HCEC 1CT (cell line): ENCODE data around the gene RPH3AL.
"Not testable (repeated sequence)": the region's sequence is repeated elsewhere in the genome, so short reads cannot be mapped to it uniquely, and the experiment has no call there.

ENCODE experiments used
- DNase-seq: peaks from one replicate; pipeline ENCODE4 v3.0.0-alpha.2; 2017

The RPH3AL gene

GRCh38 chr17:215563-216478 is 136.8 kb downstream of the RPH3AL start:
- not testable (repeated sequence) for DNase-seq

GRCh38 chr17:214881-215331 is 137.7 kb downstream of the RPH3AL start:
- DNase-seq = no peak

DNA sequence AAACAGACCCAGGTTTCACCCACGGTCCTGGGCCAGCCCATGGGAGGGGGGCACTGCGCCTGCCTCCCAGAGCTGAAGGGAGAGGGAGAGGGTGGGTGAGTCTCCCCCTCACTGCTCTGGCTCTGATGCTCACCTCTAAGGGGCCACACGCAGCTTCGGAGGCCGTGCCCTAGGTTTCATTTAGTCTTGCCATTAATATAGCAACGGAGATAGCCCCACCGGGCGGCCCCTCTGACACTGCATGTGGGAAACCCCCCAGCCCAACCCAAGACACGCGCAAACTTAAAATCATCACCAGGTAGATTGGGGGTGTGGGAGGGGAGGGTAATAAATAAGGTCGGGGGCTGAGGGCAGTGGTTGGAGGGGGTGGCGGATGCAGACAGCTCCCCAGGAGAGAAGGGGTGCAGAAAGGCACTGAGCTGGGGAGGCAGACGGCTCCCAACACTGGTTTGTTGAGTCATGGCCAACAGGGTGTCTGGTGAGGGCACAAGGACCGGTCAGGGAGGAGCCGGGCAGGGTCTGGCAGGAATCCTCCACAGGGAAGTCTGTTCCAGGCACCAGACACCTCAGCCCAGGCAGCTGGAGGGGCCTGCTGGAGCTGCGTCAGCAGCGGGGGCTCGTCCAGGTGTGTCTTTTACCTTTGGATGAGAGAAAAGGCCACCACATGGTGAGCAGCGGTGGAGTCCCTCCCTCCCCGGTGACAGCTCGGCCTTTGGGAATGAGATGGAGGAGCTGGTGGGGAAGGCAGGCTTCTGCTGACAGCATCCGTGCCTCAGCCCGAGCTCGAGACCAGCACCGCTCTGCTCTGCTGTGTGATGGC is 139.1 kb downstream of the RPH3AL start:
- no peak for DNase-seq

DNA sequence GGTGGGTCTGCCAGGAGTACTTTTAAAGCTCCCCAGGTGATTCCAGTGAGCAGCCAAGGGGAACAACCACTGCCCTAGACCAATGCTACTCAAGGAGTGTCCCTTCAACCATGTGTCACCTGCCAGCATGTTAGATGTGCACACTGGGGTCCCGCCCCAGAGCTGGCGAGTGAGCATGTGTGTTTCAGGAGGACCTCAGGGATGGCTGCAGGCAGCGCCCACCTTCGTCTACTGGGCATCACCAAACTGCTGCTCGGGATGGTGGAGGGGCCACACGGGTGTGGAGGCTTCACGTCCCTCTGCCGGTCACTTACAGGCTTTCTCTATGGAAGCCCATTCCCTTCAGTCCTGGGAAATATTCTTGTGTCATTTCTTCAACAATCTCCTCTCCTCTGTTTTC is 142.2 kb downstream of the RPH3AL start:
- no peak for DNase-seq

- DNase-seq = no peak
Observed at GRCh38 chr17:208429-208828, 144.2 kb downstream of the RPH3AL start.

DNA sequence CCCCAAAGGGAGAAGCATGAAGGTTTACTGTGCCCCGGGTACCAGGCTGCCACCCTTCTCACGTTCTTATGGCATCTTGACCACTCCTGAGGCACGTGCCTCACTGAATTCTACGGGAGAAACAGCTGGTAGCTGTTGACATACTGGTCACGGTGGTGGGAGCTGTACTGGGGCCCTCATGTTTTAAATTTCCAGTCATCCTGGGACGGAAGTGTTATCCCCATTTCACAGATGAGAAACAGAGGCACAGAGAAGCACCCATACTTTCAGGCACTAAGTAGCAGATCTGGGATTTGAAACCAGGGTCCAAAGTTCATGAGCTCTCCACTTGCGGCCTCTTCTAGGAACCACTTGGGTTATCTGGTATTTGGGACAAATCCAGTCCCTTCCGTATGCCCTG is 144.8 kb downstream of the RPH3AL start:
- DNase-seq = no peak

DNA sequence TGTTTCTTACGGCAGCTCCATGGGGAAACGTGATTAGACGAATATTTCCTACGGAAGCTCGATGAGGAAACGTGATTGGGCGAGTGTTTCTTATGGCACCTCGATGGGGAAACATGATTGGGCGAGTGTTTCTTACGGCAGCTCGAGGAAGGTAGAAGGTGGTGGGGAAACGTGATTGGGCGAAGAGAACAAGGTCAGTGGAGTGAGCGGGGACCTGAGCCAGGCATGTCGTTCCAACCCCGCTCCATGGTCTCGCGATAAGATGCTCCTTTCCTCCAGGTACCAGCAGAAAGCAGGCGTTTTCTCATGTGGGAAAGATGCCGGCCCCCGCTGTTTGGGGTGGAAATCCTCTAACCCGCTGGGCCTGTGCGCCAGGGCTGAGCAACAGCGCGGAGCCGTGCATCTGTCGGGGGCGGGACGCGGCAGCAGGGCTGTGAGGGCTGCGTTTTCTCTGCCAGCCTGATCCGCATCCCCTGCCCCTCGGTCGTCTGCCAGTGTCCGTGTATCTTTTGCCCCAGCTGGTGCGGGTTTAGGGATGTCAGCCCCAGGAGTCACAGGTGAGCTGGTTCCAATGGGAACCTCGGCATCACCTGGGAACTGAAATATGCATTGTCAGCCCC is 145.6 kb downstream of the RPH3AL start:
- no peak for DNase-seq

DNA sequence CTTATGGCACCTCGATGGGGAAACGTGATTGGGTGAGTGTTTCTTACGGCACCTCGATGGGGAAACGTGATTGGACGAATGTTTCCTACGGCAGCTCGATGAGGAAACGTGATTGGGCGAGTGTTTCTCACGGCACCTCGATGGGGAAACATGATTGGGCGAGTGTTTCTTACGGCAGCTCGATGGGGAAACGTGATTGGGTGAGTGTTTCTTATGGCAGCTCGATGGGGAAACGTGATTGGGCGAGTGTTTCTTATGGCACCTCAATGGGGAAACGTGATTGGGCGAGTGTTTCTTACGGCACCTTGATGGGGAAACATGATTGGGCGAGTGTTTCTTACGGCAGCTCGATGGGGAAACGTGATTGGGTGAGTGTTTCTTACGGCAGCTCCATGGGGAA is 146.1 kb downstream of the RPH3AL start:
- not testable (repeated sequence) for DNase-seq

GRCh38 chr17:205817-206216 is 146.8 kb downstream of the RPH3AL start:
- no peak for DNase-seq

- no peak for DNase-seq
Observed at GRCh38 chr17:205148-205669, 147.4 kb downstream of the RPH3AL start.

DNA sequence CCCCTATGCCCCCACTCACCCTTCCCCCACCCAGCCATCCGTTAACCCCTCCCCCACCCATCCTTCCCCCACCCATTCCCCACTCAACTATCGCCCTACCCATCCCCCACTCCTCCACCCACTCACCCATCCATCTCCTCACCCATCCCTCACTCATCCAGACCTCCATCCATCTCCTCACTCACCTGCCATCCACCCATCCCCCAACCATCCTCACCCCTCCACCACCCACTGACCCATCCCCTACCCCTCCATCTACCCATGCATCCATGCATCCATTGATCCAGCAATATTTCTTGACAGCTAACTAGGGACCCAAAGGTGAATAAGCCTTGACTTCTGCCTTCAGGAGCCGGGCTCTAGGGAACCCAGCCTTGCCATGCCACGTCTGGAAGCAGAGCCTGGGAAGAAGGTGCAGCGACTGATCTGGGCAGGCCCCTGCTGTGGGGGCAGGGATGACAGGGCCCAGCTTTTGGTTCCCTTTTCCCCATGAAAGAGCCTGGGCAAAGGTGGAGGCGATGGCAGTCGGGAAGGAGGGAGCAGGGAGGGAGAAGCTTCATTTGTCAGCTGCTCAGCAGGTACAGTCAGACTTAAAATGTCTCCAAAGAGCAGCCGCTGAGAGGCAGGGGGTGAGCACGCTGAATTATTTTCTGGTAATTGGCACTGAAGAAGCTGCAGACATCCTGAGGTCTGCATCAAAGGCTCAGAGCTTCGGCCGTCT is 148.0 kb downstream of the RPH3AL start:
- DNase-seq = no peak

GRCh38 chr17:202501-202951 is 150.1 kb downstream of the RPH3AL start:
- no peak for DNase-seq

GRCh38 chr17:201736-202135 is 150.9 kb downstream of the RPH3AL start:
- not testable (repeated sequence) for DNase-seq

DNA sequence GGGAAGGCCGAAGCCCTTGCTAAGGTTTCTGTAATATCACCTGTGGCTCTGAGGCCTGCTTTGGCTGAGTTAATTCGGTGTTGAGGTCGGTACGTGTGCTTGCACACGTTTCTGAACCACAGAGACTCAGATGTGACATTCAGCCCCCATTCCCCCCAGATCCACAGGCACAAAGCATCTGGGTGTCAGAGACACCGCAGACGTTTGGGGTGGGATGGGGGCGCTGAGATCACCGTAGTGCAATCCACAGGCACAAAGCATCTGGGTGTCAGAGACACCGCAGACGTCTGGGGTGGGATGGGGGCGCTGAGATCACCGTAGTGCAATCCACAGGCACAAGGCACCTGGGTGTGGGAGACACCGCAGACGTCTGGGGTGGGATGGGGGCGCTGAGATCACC is 151.3 kb downstream of the RPH3AL start:
- DNase-seq = not testable (repeated sequence)

DNA sequence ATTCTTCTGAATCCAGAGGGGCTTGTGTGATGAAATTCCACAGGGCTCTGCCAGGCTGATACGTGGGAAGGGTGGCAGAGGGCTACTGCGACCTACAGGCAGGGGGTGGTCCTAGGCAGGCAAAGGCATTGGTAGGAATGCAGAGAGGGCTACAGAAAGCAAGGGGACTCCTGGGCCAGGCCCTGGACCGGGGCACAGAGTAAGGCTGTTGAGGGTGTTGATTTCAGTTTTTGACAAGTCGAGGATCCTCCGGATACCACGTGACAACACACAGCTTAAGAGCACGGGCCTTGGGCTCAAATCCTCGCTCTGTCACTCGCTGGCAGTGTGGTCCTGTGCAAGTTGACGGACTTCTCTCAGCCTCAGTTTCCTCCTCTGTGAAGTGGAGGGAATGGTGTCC is 152.0 kb downstream of the RPH3AL start:
- no peak for DNase-seq

DNA sequence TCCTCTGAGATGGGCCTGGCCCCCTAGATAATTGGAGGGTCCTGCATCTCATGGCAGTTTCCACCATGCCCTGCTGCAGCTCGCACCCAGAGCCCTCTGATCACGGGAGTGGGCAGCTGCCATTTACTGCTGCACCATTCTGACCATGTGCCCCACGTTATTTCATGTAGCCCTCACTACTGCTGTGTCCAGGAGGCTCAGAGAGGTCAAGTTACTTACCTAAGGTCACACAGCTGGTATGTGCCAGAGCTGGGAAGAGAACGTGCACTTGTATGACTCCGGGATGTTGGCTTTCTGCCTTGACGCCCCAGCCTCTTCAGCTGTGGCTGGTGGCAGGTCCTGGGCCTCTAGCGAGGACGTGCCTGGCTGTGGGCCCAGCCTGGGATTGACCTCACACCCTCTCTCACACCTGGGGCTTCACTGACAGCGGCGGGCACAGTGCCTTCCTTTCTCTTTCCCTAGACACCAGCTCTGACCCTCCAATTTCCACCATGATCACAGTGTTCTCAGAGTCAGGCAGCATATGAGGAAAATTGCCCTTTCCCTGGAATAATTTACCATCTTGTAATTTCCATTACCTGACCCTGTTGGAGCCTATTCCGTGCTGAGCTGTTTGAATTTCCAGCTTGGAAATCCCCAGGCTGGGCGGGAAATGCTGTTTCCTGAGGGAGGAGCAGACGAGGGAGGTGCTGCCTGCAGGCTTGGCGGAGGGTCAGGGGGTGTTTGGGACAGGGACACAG is 152.6 kb downstream of the RPH3AL start:
- DNase-seq = no peak

DNA sequence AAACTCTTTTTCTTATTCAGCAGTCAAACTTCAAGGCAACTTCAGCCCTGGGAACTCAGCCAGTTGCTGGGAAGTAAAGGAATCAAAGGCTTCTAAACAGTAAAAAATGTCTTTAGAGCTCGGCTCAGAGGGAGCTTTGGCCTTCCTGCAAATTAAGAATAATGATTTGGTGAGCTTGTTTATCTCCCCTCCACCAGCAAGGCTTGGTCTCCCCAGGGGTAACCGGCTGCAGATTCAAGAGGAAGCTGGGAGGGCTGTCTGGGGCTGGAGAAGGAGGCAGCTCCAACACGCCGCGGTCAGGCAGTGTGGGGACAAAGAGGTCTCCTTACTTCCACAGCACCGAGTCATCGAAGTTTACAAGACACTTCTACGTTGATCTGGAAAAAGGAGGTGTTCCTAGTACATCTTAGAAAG is 153.4 kb downstream of the RPH3AL start:
- DNase-seq = no peak

DNA sequence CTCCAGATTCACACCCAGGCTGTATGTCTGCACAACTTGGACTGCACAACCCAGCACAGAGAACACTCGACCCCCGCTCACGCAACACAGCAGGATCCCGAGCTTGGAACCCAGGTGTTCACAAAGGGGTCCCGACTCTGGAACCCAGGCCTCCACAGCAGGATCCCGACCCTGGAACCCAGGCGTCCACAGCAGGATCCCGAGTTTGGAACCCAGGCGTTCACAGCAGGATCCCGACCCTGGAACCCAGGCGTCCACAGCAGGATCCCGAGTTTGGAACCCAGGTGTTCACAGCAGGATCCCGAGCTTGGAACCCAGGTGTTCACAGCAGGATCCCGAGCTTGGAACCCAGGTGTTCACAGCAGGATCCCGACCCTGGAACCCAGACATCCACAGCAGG is 154.4 kb downstream of the RPH3AL start:
- DNase-seq = not testable (repeated sequence)

DNA sequence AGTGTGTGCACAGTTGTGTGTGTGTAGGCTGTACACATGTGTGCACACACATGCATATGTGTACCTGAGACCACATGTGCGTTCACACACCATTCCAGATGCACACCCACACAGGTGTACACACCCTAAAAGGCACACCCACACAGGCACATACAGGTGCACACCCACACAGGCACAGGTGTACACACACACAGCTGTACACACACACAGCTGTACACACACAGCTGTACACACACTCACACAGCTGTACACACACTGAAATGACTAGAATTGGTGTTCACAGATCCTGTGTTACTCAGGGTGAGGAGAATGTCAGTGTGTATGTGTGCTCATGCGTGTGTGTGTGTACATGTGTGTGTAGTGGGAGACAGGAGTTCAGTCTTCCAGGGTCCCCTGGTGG is 155.3 kb downstream of the RPH3AL start:
- DNase-seq = no peak

DNA sequence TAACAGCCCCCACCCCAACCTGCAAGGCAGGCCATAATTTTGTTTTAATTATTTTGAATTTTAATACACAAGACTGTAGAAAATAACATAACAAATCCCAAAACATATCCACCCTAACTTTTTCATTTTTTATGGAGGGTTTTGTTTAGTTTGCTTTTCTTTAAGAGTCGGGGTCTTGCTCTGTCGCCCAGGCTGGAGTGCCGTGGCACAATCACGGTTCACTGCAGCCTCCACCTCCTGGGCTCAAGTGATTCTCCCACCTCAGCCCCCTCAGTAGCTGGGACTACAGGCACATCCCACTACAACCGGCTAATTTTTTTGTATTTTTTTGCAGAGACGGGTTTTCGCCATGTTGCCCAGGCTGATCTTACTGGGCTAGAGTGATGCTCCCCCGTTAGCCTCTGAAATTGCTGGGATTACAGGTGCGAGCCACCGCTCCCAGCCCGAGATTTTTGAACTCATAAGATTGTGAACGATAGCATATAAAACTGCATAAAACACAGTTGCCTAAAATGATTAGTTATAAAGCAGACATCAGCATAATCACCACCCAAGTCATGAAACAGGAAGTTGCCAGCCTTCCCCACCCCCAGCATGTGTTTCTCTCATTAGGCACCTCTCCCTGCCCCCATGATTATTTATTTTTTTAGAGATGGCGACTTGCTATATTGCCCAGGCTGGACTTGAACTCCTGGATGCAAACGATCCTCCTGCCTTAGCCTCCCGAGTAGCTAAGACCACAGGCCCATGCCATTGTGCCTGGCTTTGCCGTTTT is 157.6 kb downstream of the RPH3AL start:
- no peak for DNase-seq
